Measurements from ENCODE around the gene DDOST.

The DDOST gene

GRCh38 chr1:20661207-20662109 is at the start of gene DDOST:
TSS of gene DDOST (minus strand) at chr1:20661369. CDS start at chr1:20661350, 19 bp downstream.
- DNase-seq: peak; percentile 99

GRCh38 chr1:20710469-20711284 is 49.5 kb upstream of the DDOST start:
- DNase-seq: no peak

- no peak for DNase-seq
These were observed 48.7 kb upstream of the DDOST start for GRCh38 chr1:20709868-20710267.

- DNase-seq: no peak
These were observed 47.7 kb upstream of the DDOST start for GRCh38 chr1:20708891-20709290.

- no peak for DNase-seq
These were observed 46.9 kb upstream of the DDOST start for GRCh38 chr1:20708057-20708456.

GRCh38 chr1:20706841-20707240 is 45.7 kb upstream of the DDOST start:
- no peak for DNase-seq

GRCh38 chr1:20705203-20705755 is 44.1 kb upstream of the DDOST start:
- DNase-seq: no peak

- no peak for DNase-seq
These were observed 43.4 kb upstream of the DDOST start for GRCh38 chr1:20704390-20705202.

GRCh38 chr1:20703124-20703756 is 42.1 kb upstream of the DDOST start:
- DNase-seq: no peak

GRCh38 chr1:20702416-20702815 is 41.2 kb upstream of the DDOST start:
- DNase-seq: no peak

- no peak for DNase-seq
These were observed 40.7 kb upstream of the DDOST start for GRCh38 chr1:20701847-20702246.

GRCh38 chr1:20701446-20701845 is 40.3 kb upstream of the DDOST start:
- no peak for DNase-seq

GRCh38 chr1:20700636-20701215 is 39.6 kb upstream of the DDOST start:
- no peak for DNase-seq

- no peak for DNase-seq
These were observed 38.4 kb upstream of the DDOST start for GRCh38 chr1:20699558-20699957.

GRCh38 chr1:20698195-20698910 is 37.2 kb upstream of the DDOST start:
- DNase-seq: no peak

- no peak for DNase-seq
These were observed 36.4 kb upstream of the DDOST start for GRCh38 chr1:20697563-20697962.

GRCh38 chr1:20696397-20697333 is 35.5 kb upstream of the DDOST start:
- DNase-seq: peak; percentile 93

GRCh38 chr1:20695515-20695914 is 34.3 kb upstream of the DDOST start:
- no peak for DNase-seq

- no peak for DNase-seq
These were observed 32.5 kb upstream of the DDOST start for GRCh38 chr1:20693623-20694022.

- no peak for DNase-seq
These were observed 30.7 kb upstream of the DDOST start for GRCh38 chr1:20691872-20692271.
